K562 (cell line): ENCODE measurements around the gene ASCC1. TPM values are rescaled to one million over a fixed set of nuclear protein-coding genes. Genes with fewer than 3 reads are reported as not detected.
A peak's percentile ranks its signal among the peaks of the same experiment; 100 is the strongest.

Experiments
- HNRNPH1 ChIP-seq: fragments of 200-400 bp; formaldehyde crosslinking; optimal IDR thresholded peaks from 2 replicates; pipeline ENCODE3; 2017; ENCODE audit warnings: low read depth, mild to moderate bottlenecking, low read length, moderate library complexity
- HNRNPL ChIP-seq: fragments of 200-400 bp; formaldehyde crosslinking; IDR thresholded peaks from 2 replicates; pipeline ENCODE4 v1.6.1; 2017; ENCODE audit warnings: low read depth, mild to moderate bottlenecking, low read length
- KLF13 ChIP-seq: fragments of 450-650 bp; IDR thresholded peaks from 2 replicates; pipeline ENCODE4 v1.6.1; 2016; ENCODE audit warnings: missing genetic modification characterization, low read depth, mild to moderate bottlenecking, missing compliant biosample characterization, moderate library complexity, borderline replicate concordance
- L3MBTL2 ChIP-seq: fragments of 450-650 bp; IDR thresholded peaks from 2 replicates; pipeline ENCODE4 v1.6.1; 2016; ENCODE audit warnings: mild to moderate bottlenecking, moderate library complexity
- RB1 ChIP-seq: fragments of 450-650 bp; IDR thresholded peaks from 2 replicates; pipeline ENCODE4 v1.6.1; 2017; ENCODE audit warnings: low read depth, mild to moderate bottlenecking
- ZZZ3 ChIP-seq: fragments of 450-650 bp; IDR thresholded peaks from 2 replicates; pipeline ENCODE4 v1.6.1; 2016; ENCODE audit warnings: antibody characterized with exemption, mild to moderate bottlenecking, moderate library complexity
- polyA plus RNA-seq, 8 experiments: library from polyadenylated mRNA; depleted of rRNA in 4 of 8; stranded (reverse) in 5 of 8; unstranded in 3 of 8; fragments of >200 nt; fragmentation: Nextera tagmentation in 2 of 8; fragmentation: Illumina TruSeq in 1 of 8; extraction: Ambion mirVana in 2 of 8; extraction: Trizol in 1 of 8; gene quantifications; 2 replicates each; pipeline versions ENCODE4 v1.2.1 to v1.2.3, GENCODE V29; 2011 to 2014; ENCODE audit warnings: inconsistent platforms in 1 of 8, missing spikeins in 1 of 8
- total RNA-seq, 7 experiments: library from RNA; depleted of rRNA in 6 of 7; stranded (reverse); fragments of >200 nt in 6 of 7; fragmentation: Illumina TruSeq in 2 of 7; extraction: Trizol in 2 of 7; gene quantifications; 2 replicates each; pipeline versions ENCODE4 v1.2.1 to v1.2.3, GENCODE V29; 2011 to 2021; ENCODE audit warnings: low replicate concordance in 1 of 7
- TF ChIP-seq, protein P1 (sequence below), 2 experiments: IDR thresholded peaks in 1 of 2; conservative IDR thresholded peaks in 1 of 2; 2 replicates each; pipeline ENCODE4 v1.6.1; 2016; ENCODE audit warnings: low read depth in 2 of 2, mild to moderate bottlenecking in 1 of 2, missing compliant biosample characterization in 1 of 2, missing genetic modification characterization in 1 of 2, moderate library complexity in 1 of 2
- TF ChIP-seq, protein P2 (sequence below): fragments of 200-800 bp; sonication (Bioruptor generic); IDR thresholded peaks from 2 replicates; pipeline ENCODE4 v1.6.1; 2017; ENCODE audit warnings: missing genetic modification characterization, missing compliant biosample characterization
- TF ChIP-seq, protein P3 (sequence below), 3 experiments: IDR thresholded peaks in 2 of 3; conservative IDR thresholded peaks in 1 of 3; 2 replicates each; pipeline ENCODE4 v1.5.1; 2011 to 2012; ENCODE audit warnings: low read length in 3 of 3, mild to moderate bottlenecking in 3 of 3, control low read depth in 2 of 3, improper control_type of control experiment in 1 of 3, inconsistent platforms in 1 of 3, low read depth in 1 of 3, mixed read lengths in 1 of 3, moderate library complexity in 1 of 3; ENCODE audit not compliant: insufficient read depth in 2 of 3

ASCC1 gene
- total and polyA plus RNA-seq, 9 of the 15 experiments (the other 6 are each of a cell fraction or from before 2014, with no cell fraction given), result 31.7 to 73.3 (median 52.8) TPM

DNA sequence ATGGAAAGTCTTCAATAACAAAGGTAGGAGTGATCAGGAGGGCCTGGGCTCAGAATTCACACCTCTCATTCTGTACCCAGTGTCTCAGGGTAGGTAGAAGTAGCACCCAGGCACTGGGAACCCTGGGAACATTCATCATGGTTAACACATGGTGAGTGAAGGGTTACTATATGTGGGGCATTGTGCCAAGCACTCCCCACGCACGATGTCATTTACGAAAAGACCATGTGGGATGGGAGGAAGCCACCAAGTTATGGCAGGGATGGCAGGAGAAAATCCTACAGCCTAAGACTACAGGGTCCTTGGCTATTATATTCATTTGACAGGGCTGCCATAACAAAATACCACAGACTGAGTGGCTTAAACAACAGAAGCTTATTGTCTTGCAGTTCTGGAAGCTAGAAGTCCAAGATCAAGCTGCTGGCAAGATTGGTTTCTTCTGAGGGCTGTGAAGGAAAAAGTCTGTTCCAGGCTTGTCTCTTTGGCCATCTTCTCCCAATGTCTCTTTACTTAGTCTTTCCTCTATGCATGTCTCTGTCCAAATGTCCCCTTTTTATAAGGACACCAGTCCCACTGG lies 30.0 kb upstream of the ASCC1 start (continued):
- TF ChIP-seq, protein P1, sequence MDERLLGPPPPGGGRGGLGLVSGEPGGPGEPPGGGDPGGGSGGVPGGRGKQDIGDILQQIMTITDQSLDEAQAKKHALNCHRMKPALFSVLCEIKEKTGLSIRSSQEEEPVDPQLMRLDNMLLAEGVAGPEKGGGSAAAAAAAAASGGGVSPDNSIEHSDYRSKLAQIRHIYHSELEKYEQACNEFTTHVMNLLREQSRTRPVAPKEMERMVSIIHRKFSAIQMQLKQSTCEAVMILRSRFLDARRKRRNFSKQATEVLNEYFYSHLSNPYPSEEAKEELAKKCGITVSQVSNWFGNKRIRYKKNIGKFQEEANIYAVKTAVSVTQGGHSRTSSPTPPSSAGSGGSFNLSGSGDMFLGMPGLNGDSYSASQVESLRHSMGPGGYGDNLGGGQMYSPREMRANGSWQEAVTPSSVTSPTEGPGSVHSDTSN (CRISPR knock-in tag; IDR thresholded peaks at IDR 0.05; ENCODE audit: low read depth), result no peak
- TF ChIP-seq, protein P1 (tag; conservative IDR thresholded peaks at IDR 0.05; ENCODE audit: low read depth), result no peak
- TF ChIP-seq L3MBTL2, result peak; percentile 11; the same call in 1 of the 2 replicates
- no peak for TF ChIP-seq HNRNPL
- TF ChIP-seq, protein P2, sequence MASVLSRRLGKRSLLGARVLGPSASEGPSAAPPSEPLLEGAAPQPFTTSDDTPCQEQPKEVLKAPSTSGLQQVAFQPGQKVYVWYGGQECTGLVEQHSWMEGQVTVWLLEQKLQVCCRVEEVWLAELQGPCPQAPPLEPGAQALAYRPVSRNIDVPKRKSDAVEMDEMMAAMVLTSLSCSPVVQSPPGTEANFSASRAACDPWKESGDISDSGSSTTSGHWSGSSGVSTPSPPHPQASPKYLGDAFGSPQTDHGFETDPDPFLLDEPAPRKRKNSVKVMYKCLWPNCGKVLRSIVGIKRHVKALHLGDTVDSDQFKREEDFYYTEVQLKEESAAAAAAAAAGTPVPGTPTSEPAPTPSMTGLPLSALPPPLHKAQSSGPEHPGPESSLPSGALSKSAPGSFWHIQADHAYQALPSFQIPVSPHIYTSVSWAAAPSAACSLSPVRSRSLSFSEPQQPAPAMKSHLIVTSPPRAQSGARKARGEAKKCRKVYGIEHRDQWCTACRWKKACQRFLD (CRISPR knock-in tag), result peak; percentile 19; the same call in 1 of the 2 replicates
- no peak for TF ChIP-seq ZZZ3
- no peak for TF ChIP-seq HNRNPH1
- TF ChIP-seq KLF13 (tag), result no peak
- no peak for TF ChIP-seq RB1
- TF ChIP-seq, protein P3, sequence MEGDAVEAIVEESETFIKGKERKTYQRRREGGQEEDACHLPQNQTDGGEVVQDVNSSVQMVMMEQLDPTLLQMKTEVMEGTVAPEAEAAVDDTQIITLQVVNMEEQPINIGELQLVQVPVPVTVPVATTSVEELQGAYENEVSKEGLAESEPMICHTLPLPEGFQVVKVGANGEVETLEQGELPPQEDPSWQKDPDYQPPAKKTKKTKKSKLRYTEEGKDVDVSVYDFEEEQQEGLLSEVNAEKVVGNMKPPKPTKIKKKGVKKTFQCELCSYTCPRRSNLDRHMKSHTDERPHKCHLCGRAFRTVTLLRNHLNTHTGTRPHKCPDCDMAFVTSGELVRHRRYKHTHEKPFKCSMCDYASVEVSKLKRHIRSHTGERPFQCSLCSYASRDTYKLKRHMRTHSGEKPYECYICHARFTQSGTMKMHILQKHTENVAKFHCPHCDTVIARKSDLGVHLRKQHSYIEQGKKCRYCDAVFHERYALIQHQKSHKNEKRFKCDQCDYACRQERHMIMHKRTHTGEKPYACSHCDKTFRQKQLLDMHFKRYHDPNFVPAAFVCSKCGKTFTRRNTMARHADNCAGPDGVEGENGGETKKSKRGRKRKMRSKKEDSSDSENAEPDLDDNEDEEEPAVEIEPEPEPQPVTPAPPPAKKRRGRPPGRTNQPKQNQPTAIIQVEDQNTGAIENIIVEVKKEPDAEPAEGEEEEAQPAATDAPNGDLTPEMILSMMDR (IDR thresholded peaks at IDR 0.05 in 2 of 3, conservative IDR thresholded peaks at IDR 0.05 in 1 of 3; ENCODE audit: insufficient read depth in 2 of 3, low read depth in 1 of 3, low read length in 3 of 3), result no peak
